ENCODE measurements around the gene RBM4B.

Gene RBM4B

DNA sequence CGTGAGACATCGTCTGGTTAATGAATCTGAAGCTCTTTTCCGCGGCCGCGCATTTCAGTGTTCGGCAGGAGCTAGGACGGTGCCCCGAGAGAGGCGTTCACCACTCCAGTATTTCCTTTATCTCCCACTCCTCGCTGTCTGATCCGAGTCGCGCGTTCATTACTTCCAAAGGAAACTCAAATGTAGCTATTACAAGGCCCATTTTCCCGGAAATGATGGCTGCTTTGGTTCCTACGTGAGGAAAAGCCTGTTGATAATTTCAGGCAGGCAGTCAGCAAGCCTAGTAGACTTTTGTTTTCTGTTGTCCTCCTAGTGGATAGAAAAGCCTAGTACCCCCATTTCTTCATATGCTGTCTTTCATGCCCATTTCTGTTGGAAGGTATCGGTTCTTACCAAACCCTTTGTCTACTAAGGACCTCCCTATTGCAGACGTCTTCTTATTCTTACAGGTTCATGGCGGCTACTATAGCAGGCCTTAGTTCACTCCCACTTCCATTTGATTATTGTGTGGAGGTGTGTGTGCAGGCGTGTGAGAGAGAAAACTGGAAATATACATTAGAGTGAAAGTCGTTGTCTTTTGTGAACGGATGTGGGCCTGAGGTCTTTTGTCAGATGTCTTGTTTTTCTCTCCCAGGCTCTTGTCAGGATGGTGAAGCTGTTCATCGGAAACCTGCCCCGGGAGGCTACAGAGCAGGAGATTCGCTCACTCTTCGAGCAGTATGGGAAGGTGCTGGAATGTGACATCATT lies 38.4 kb downstream of the RBM4B start:
- DNase-seq = peak in 1 of 2 experiments; percentile 7

DNA sequence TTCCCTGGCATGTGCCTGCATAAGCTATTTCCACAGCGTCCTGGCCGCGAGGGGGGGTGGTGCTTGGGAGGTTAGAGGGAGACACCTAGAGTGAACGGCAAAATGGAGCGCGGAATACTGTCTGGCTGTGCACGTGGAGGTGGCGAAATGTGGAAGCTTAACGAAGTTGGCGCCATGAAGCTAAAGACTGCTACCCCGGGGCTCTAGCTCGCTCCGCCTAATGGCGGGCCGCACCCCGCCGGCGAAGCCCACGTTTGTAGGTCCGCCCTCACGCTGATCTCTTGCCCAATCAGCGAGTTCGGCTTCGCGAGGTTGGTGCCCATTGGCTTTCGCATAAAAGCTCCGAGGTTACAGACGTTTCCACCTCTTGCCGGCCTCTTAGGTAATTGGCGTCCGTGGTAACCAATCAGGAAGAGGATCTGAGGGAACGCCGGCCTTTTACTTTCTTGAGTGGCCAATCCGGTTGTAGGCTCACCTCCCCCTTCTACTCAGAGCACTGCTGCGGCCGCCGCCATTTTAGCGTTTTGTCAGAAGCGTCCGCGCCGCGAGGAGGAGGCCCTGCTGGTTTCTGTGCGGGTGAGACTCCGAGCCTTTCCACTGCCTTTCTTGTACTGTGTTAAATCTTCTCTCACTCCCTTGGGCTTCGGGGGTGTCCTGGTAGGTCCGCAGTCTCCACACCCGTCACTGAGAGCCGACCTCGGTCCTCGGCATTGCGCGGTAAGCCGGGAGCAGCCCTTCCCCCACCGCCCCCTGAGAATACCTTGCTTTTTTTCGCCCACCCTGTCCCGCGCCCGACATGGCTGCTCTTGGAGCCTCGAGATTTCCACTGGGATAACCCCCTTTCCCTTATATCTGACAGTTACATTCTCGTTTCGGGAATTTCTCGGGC lies 39.3 kb downstream of the RBM4B start, which contains the start of gene RBM4:
Gene RBM4 (plus strand): TSS at position 527 of the 889 bp plus-strand sequence. CDS start 1,009 bp downstream, outside the sequence.
- DNase-seq = peak; percentile 98

- no peak for DNase-seq
Measured at GRCh38 chr11:66637557-66638176, 40.0 kb downstream of the RBM4B start.

DNA sequence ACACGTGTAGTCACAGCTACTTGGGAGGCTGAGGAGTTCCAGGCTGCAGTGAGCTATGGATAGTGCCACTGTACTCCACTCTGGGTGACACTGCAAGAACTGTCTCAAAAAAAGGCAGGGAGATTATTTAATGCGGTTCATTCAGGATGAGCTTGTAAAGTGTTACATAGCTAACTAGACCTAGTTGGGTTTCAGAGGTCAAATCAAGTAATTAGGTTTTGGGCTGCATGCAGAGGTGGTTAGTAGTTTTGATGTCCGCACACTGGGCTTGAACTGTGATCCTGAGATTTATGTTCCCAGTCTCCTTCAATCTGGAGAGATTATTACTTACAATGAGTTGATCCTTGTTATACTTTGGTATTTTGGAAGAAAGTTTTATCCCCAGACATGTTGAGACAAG lies 41.3 kb downstream of the RBM4B start:
- no peak for DNase-seq

DNA sequence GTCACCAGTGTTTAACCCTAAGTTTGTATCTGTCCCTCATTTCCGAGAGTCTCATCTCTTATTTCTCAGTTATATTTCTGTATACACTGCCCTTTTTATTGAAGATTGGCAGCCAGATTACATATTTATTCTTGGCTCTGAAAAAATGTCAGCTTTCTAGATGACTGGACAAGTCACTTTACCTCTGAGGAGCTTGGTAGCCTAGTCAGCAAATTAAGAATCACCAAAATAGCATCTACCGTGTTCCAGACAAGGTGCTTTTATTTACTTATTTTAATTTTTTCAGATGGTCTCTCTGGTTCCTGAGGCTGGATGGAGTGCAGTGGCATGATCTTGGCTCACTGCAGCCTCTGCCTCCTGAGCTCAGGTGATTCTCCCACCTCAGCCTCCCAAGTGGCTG lies 44.7 kb downstream of the RBM4B start:
- DNase-seq = no peak

- DNase-seq = no peak
Measured at GRCh38 chr11:66631883-66632282, 45.8 kb downstream of the RBM4B start.

DNA sequence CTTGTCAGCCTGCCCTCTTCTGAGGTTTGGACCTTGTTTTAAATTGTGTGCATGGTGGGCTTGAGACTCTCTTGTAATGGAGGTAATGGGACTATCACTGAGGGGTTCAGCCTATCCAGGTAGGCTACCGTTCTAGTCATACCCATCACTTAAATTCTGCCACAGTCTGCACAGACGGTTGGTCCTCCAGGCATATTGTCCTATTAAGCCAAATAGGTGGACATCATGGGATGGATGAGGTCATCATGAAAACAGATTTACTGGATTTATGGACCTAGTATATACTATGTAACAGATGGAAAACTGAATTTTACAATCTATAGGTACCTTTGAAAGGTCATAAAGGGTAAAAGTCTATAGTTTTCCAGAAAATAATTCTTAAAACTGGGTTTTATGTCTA lies 48.3 kb downstream of the RBM4B start:
- DNase-seq = no peak

DNA sequence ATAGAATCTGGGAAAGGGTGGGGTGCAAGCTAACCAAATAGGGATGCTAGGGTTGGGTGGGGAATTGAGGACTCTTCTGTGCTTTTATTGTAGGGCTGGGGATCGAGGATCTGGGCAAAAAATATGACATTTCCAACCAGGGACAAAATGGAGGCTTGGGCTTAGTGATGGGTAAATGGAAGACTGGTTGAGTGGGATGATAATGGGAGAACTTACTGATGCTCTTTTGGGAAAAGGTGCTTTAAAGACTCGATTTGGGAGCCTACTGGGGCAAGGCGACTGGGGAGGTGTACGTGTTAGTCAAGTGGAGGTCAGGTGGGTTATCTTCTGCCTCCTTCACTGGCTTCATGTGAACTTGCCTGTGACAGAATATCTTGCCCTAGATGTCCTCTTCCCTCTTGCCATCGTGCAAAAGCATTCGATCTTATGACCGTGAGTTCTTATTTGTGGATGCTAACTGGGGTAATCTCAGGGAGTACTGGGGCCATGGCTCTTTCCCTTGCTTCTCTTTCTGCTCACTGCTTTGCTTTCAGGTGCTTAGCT lies 49.6 kb downstream of the RBM4B start:
- no peak for DNase-seq

GRCh38 chr11:66626926-66627325 lies 50.8 kb downstream of the RBM4B start:
- DNase-seq = no peak

DNA sequence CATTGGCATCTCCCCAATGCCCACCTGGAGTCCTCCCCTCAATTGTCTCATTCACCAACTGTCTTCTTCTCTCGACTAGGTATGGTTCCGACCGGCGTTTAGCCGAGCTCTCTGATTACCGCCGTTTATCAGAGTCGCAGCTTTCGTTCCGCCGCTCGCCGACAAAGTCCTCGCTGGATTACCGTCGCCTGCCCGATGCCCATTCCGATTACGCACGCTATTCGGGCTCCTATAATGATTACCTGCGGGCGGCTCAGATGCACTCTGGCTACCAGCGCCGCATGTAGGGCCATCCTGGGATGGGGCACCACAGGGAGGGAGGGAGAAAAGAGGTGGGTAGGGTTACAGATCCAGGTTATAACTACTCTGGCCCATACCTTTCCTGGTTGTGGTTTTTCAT lies 51.3 kb downstream of the RBM4B start:
- no peak for DNase-seq

- no peak for DNase-seq
Measured at GRCh38 chr11:66625752-66626149, 51.9 kb downstream of the RBM4B start.

- no peak for DNase-seq
Measured at GRCh38 chr11:66625041-66625751, 52.5 kb downstream of the RBM4B start.

DNA sequence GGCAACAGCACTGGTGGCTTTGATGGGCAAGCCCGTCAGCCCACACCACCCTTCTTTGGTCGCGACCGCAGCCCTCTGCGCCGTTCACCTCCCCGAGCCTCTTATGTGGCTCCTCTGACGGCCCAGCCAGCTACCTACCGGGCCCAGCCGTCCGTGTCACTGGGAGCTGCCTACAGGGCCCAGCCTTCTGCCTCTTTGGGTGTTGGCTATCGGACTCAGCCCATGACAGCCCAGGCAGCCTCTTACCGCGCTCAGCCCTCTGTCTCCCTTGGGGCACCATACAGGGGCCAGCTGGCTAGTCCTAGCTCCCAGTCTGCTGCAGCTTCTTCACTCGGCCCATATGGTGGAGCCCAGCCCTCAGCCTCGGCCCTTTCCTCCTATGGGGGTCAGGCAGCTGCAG lies 53.2 kb downstream of the RBM4B start:
- DNase-seq = no peak

DNA sequence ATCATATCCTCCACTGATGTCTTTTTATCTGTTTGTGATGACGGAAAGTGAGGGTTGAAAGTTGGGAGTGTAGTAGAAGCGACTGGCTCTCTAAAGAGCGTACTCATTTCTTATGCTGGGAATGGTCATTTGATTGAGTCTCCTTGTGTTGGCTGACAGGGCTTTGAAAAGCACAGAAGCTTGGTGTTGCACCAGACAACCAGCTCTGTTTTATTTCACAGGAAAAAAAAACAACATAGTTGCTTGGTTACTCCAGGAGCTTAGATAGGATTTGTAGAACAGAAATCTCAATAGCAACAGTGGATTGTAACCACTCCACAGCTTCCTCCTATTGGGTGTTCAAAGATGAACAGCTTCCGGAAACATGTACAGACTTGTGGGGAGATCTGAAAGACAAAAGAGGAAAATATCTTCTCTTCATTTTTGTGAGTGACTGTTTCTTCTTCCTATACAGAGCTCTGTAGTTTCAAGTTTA lies 58.6 kb downstream of the RBM4B start:
- DNase-seq = peak; percentile 53 to 79

GRCh38 chr11:66617155-66617834 lies 60.4 kb downstream of the RBM4B start:
- peak; percentile 63 to 66 for DNase-seq

- peak; percentile 97 for DNase-seq
Measured at GRCh38 chr11:66616379-66617154, 61.1 kb downstream of the RBM4B start, which contains the start of gene RBM14. Gene RBM14, plus strand, starts transcription at chr11:66616630. Its CDS starts 91 bp downstream, at chr11:66616721.

Data from AML-193 (cell line).